Testis (tissue), 2 donors: ENCODE data around the gene MAP1B.

ENCODE experiments used
- POLR2A ChIP-seq: fragments of 450-650 bp; IDR thresholded peaks from one replicate; pipeline ENCODE4 v1.6.1; 2017; ENCODE audit warnings: antibody characterized with exemption, mild to moderate bottlenecking, moderate library complexity
- TF ChIP-seq, protein P1 (sequence below), 3 experiments: fragments of 450-650 bp in 2 of 3; fragments of 200-600 bp in 1 of 3; sonication (generic) in 1 of 3; IDR thresholded peaks; one replicate each; pipeline ENCODE4 v1.5.1; 2016 to 2019; ENCODE audit warnings: antibody characterized with exemption in 3 of 3, mild to moderate bottlenecking in 2 of 3, moderate library complexity in 1 of 3

- TF ChIP-seq, protein P1, sequence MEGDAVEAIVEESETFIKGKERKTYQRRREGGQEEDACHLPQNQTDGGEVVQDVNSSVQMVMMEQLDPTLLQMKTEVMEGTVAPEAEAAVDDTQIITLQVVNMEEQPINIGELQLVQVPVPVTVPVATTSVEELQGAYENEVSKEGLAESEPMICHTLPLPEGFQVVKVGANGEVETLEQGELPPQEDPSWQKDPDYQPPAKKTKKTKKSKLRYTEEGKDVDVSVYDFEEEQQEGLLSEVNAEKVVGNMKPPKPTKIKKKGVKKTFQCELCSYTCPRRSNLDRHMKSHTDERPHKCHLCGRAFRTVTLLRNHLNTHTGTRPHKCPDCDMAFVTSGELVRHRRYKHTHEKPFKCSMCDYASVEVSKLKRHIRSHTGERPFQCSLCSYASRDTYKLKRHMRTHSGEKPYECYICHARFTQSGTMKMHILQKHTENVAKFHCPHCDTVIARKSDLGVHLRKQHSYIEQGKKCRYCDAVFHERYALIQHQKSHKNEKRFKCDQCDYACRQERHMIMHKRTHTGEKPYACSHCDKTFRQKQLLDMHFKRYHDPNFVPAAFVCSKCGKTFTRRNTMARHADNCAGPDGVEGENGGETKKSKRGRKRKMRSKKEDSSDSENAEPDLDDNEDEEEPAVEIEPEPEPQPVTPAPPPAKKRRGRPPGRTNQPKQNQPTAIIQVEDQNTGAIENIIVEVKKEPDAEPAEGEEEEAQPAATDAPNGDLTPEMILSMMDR (IDR thresholded peaks at IDR 0.05): no peak
- TF ChIP-seq POLR2A: no peak
These were observed 501 bp upstream of the MAP1B start for GRCh38 chr5:72106817-72107130.
